Gastroesophageal sphincter (tissue), 4 donors: ENCODE results near the gene NR6A1. TPM values are rescaled to one million over a fixed set of nuclear protein-coding genes. Genes with fewer than 3 reads are reported as not detected.

Source experiments
- ATAC-seq: fragments of 150-250 bp; one replicate; pipeline ENCODE4 v1.9.1; 2016; ENCODE audit warnings: mild to moderate bottlenecking, moderate library complexity
- H3K27ac ChIP-seq, 4 donors: fragments of 200-600 bp; sonication (generic) in 3 of 4; 1 replicate in 3 of 4; 2 replicates in 1 of 4; pipeline ENCODE4 v1.5.1; 2016 to 2019
- H3K27me3 ChIP-seq: fragments of 200-600 bp; sonication (generic); one replicate; pipeline ENCODE4 v1.5.1; 2019
- H3K36me3 ChIP-seq, 2 donors: fragments of 200-600 bp; sonication (generic); one replicate each; pipeline ENCODE4 v1.5.1; 2019; ENCODE audit warnings: control low read depth in 1 of 2
- H3K4me1 ChIP-seq, 3 donors: fragments of 200-600 bp; sonication (generic); 1 replicate in 2 of 3; 2 replicates in 1 of 3; pipeline ENCODE4 v1.5.1; 2016 to 2019; ENCODE audit warnings: control low read depth in 2 of 3
- H3K4me3 ChIP-seq, 2 donors: fragments of 200-600 bp; sonication (generic); one replicate each; pipeline ENCODE4 v1.5.1; 2019; ENCODE audit warnings: mild to moderate bottlenecking in 1 of 2, moderate library complexity in 1 of 2
- H3K9me3 ChIP-seq, 3 donors: fragments of 200-600 bp; sonication (generic); one replicate each; pipeline ENCODE4 v1.5.1; 2017 to 2019; ENCODE audit warnings: control low read depth in 2 of 3
- CTCF ChIP-seq, 4 experiments: fragments of 200-600 bp in 2 of 4; fragments of 450-650 bp in 2 of 4; sonication (generic) in 1 of 4; IDR thresholded peaks; one replicate each; pipeline ENCODE4 v1.5.1; 2017 to 2019; ENCODE audit warnings: antibody characterized with exemption in 4 of 4, mild to moderate bottlenecking in 2 of 4, moderate library complexity in 2 of 4
- EP300 ChIP-seq: sonication (generic); formaldehyde crosslinking; IDR thresholded peaks from one replicate; pipeline ENCODE4 v1.6.1; 2017; ENCODE audit warnings: antibody characterized with exemption, mild to moderate bottlenecking
- POLR2A ChIP-seq, 2 donors: fragments of 450-650 bp; IDR thresholded peaks; one replicate each; pipeline ENCODE4 v1.6.1; 2017; ENCODE audit warnings: antibody characterized with exemption in 2 of 2, mild to moderate bottlenecking in 2 of 2, moderate library complexity in 1 of 2
- POLR2AphosphoS5 ChIP-seq: sonication (generic); formaldehyde crosslinking; IDR thresholded peaks from one replicate; pipeline ENCODE4 v1.6.1; 2017; ENCODE audit warnings: antibody characterized with exemption
- WGBS, 2 donors: methylation state at CpG; one replicate each; pipeline ENCODE4 v1.1.5; 2018; ENCODE audit warnings: low coverage in 1 of 2; 5-methylcytosine and 5-hydroxymethylcytosine counted together
- total RNA-seq, 4 donors: library from RNA; depleted of rRNA; stranded (reverse); fragments of >200 nt; gene quantifications; one replicate each; pipeline ENCODE4 v1.1.0, GENCODE V29; 2016

The NR6A1 gene
- total RNA-seq, 4 donors from 2014 or later: 0.16 to 4.4 (median 0.62) TPM

- ATAC-seq: no peak
- no peaks in the 10 kb centered on the region for H3K4me1 ChIP-seq
- no peaks in the 10 kb centered on the region for H3K36me3 ChIP-seq
- H3K4me3 ChIP-seq: no peak overlapping the region
- no peaks in the 10 kb centered on the region for H3K27me3 ChIP-seq
- no peak overlapping the region for H3K27ac ChIP-seq
- H3K9me3 ChIP-seq: no peaks in the 10 kb centered on the region
- WGBS, 2 donors: 67 to 69% methylated on average over 1 to 2 of the region's 4 CpGs
- TF ChIP-seq EP300 (no peak), POLR2A (IDR thresholded peaks at IDR 0.05) (no peak), CTCF (IDR thresholded peaks at IDR 0.05) (no peak), POLR2AphosphoS5 (no peak)
Measured at GRCh38 chr9:124626276-124626675, 144.8 kb downstream of the NR6A1 start.

GRCh38 chr9:124625087-124625486 lies 146.0 kb downstream of the NR6A1 start:
- Histone ChIP-seq H3K4me1 (no peaks in the 10 kb centered on the region), H3K9me3 (no peaks in the 10 kb centered on the region), H3K4me3 (no peak overlapping the region), H3K27me3 (no peaks in the 10 kb centered on the region), H3K36me3 (no peaks in the 10 kb centered on the region), H3K27ac (no peak overlapping the region)
- 90 to 92% methylated on average over 6 of the region's 6 CpGs for WGBS, 2 donors
- TF ChIP-seq POLR2AphosphoS5 (no peak), CTCF (IDR thresholded peaks at IDR 0.05) (no peak), EP300 (no peak)
- ATAC-seq: no peak

GRCh38 chr9:124624735-124624992 lies 146.4 kb downstream of the NR6A1 start:
- H3K4me1 ChIP-seq: no peaks in the 10 kb centered on the region
- TF ChIP-seq POLR2AphosphoS5: no peak
- no peaks in the 10 kb centered on the region for H3K9me3 ChIP-seq
- 100% methylated on average over 1 of the region's 1 CpG for WGBS, 2 donors
- no peaks in the 10 kb centered on the region for H3K36me3 ChIP-seq
- no peaks in the 10 kb centered on the region for H3K27me3 ChIP-seq
- H3K4me3 ChIP-seq: no peak overlapping the region
- ATAC-seq: no peak
- H3K27ac ChIP-seq: no peak overlapping the region

GRCh38 chr9:124623966-124624734 lies 147.0 kb downstream of the NR6A1 start:
- ATAC-seq: no peak
- H3K4me1 ChIP-seq: no peaks in the 10 kb centered on the region
- no peak overlapping the region for H3K4me3 ChIP-seq
- H3K36me3 ChIP-seq: no peaks in the 10 kb centered on the region
- 93 to 98% methylated on average over 7 of the region's 7 CpGs for WGBS, 2 donors
- TF ChIP-seq POLR2AphosphoS5 (no peak), EP300 (no peak), POLR2A (IDR thresholded peaks at IDR 0.05) (no peak), CTCF (IDR thresholded peaks at IDR 0.05) (no peak)
- no peak overlapping the region for H3K27ac ChIP-seq
- H3K27me3 ChIP-seq: no peaks in the 10 kb centered on the region
- H3K9me3 ChIP-seq: no peaks in the 10 kb centered on the region

- TF ChIP-seq CTCF (IDR thresholded peaks at IDR 0.05) (no peak), POLR2A (IDR thresholded peaks at IDR 0.05) (no peak)
- Histone ChIP-seq H3K27me3 (no peaks in the 10 kb centered on the region), H3K36me3 (no peaks in the 10 kb centered on the region), H3K4me1 (no peaks in the 10 kb centered on the region), H3K27ac (no peak overlapping the region), H3K9me3 (no peaks in the 10 kb centered on the region), H3K4me3 (no peak overlapping the region)
- no peak for ATAC-seq
Measured at GRCh38 chr9:124622882-124623281, 148.2 kb downstream of the NR6A1 start.
